Mammary epithelial cell (primary cell): ENCODE data around the gene APEH.

ENCODE experiments used
- CTCF ChIP-seq, 2 donors: IDR thresholded peaks in 1 of 2; conservative IDR thresholded peaks in 1 of 2; 2 replicates each; pipeline ENCODE4 v1.5.1; 2011 to 2012; ENCODE audit warnings: inconsistent platforms in 2 of 2, low read length in 2 of 2, mild to moderate bottlenecking in 2 of 2, control low read depth in 1 of 2, low read depth in 1 of 2; ENCODE audit not compliant: insufficient read depth in 1 of 2; ENCODE audit errors: extremely low read depth in 1 of 2
- EZH2 ChIP-seq: IDR thresholded peaks from 2 replicates; pipeline ENCODE4 v1.6.1; 2012; ENCODE audit warnings: low read length, inconsistent platforms, borderline replicate concordance

- TF ChIP-seq CTCF (conservative IDR thresholded peaks at IDR 0.05 in 1 of 2, IDR thresholded peaks at IDR 0.05 in 1 of 2; ENCODE audit: extremely low read depth in 1 of 2, insufficient read depth in 1 of 2, low read depth in 1 of 2, low read length in 2 of 2) (no peak), EZH2 (no peak)
Measured at GRCh38 chr3:49675912-49676311, 1.8 kb downstream of the APEH start.
